K562 (cell line): ENCODE measurements around the gene FLII. TPM values are rescaled to one million over a fixed set of nuclear protein-coding genes. Genes with fewer than 3 reads are reported as not detected.

Experiments
- ATAC-seq: fragments of 200-7000 bp; cut with Tn5 transposase; 3 replicates; pipeline ENCODE4 v1.9.1; 2020; ENCODE audit warnings: moderate library complexity
- BruUV-seq: library from RNA; stranded (reverse); fragments of 400-500 nt; replicated peaks from 2 replicates; lab custom pipeline; 2021; lab: Mats Ljungman, UMichigan
- CTCF ChIA-PET: fragments of 300-600 bp; formaldehyde crosslinking; extraction: SDS; loops from one replicate; lab custom pipeline; 2021; ENCODE audit warnings: low intra/inter-chr PET ratio; lab: Yijun Ruan, JAX
- POLR2A ChIA-PET: fragments of 300-600, 350-650 bp; sonication (Branson Sonifier 250); formaldehyde crosslinking; extraction: SDS; loops from one replicate; lab custom pipeline; 2021; ENCODE audit warnings: antibody characterized with exemption, inconsistent platforms; lab: Yijun Ruan, JAX
- DNase-seq, 4 experiments: peaks; one replicate each; pipeline versions ENCODE4 v3.0.0 to v3.0.0-alpha.2; 2011 to 2018; ENCODE audit warnings: low spot score in 3 of 4, mixed read lengths in 3 of 4; ENCODE audit errors: extremely low read depth in 1 of 4
- FAIRE-seq: peaks from 2 replicates; lab custom pipeline; 2011; peaks lifted over from hg19 to GRCh38; lab: Jason Lieb, UNC
- H2AFZ ChIP-seq: 2 replicates; pipeline ENCODE4 v1.6.0; 2011; ENCODE audit warnings: low read depth, low read length, control low read depth, inconsistent platforms
- H3K27ac ChIP-seq: fragments of 200-600 bp; 3 replicates; pipeline ENCODE4 v1.8.0; 2011; ENCODE audit warnings: low read depth, mild to moderate bottlenecking, control low read depth, inconsistent platforms, low read length, moderate library complexity, mixed read lengths; ENCODE audit errors: extremely low read depth
- H3K27me3 ChIP-seq, 2 experiments: fragments of 300-600 bp in 1 of 2; 2 replicates in 1 of 2; 3 replicates in 1 of 2; pipeline versions ENCODE4 v1.6.0 to v1.8.0; 2011; ENCODE audit warnings: inconsistent platforms in 2 of 2, low read length in 2 of 2, mild to moderate bottlenecking in 1 of 2, mixed read lengths in 1 of 2, moderate library complexity in 1 of 2; ENCODE audit not compliant: control insufficient read depth in 2 of 2, insufficient read depth in 2 of 2
- H3K36me3 ChIP-seq: fragments of 300-600 bp; 3 replicates; pipeline ENCODE4 v1.8.0; 2011; ENCODE audit warnings: mild to moderate bottlenecking, low read length, inconsistent platforms; ENCODE audit not compliant: control insufficient read depth, insufficient read depth
- H3K4me1 ChIP-seq, 2 experiments: fragments of 200-600 bp in 1 of 2; replicated peaks in 1 of 2; 2 replicates in 1 of 2; 3 replicates in 1 of 2; pipeline versions ENCODE4 v1.5.1 to v1.8.0; 2011; ENCODE audit warnings: inconsistent platforms in 2 of 2, low read length in 2 of 2, mild to moderate bottlenecking in 1 of 2, mixed read lengths in 1 of 2, moderate library complexity in 1 of 2; ENCODE audit not compliant: control insufficient read depth in 2 of 2, insufficient read depth in 2 of 2
- H3K4me2 ChIP-seq: 2 replicates; pipeline ENCODE4 v1.6.1; 2011; ENCODE audit warnings: low read length, control low read depth, inconsistent platforms, mixed read lengths; ENCODE audit not compliant: insufficient read depth
- H3K4me3 ChIP-seq: fragments of 200-600 bp; sonication (generic), shearing (Covaris generic); 2 replicates; pipeline ENCODE4 v1.5.1; 2016; ENCODE audit warnings: control low read depth, inconsistent platforms
- H3K79me2 ChIP-seq: fragments of 200-600 bp; 3 replicates; pipeline ENCODE4 v1.8.0; 2011; ENCODE audit warnings: low read length, inconsistent platforms; ENCODE audit not compliant: control insufficient read depth, insufficient read depth
- H3K9ac ChIP-seq, 2 experiments: 2 replicates each; pipeline versions ENCODE4 v1.6.0 to v1.6.1; 2011; ENCODE audit warnings: low read depth in 2 of 2, low read length in 2 of 2, control low read depth in 1 of 2, inconsistent platforms in 1 of 2, mild to moderate bottlenecking in 1 of 2, mixed read lengths in 1 of 2; ENCODE audit not compliant: insufficient read depth in 1 of 2
- H3K9me1 ChIP-seq: one replicate; pipeline ENCODE4 v1.6.0; 2011; ENCODE audit warnings: inconsistent platforms, mild to moderate bottlenecking, low read length, moderate library complexity; ENCODE audit not compliant: control insufficient read depth, insufficient read depth
- H3K9me3 ChIP-seq: replicated peaks from 2 replicates; pipeline ENCODE4 v1.5.1; 2011; ENCODE audit warnings: low read depth, low read length, inconsistent platforms; ENCODE audit not compliant: control insufficient read depth, insufficient read depth
- H4K20me1 ChIP-seq: replicated peaks from 2 replicates; pipeline ENCODE4 v1.6.1; 2011; ENCODE audit warnings: low read length, inconsistent platforms, mixed read lengths; ENCODE audit not compliant: control insufficient read depth, insufficient read depth
- PHF8 ChIP-seq: fragments of 200-600 bp; sonication (generic); IDR thresholded peaks from 2 replicates; pipeline ENCODE4 v1.6.1; 2012; ENCODE audit warnings: mixed run types, mild to moderate bottlenecking, inconsistent platforms, low read length, moderate library complexity, borderline replicate concordance
- RBM14 ChIP-seq: fragments of 200-400 bp; formaldehyde crosslinking; IDR thresholded peaks from 2 replicates; pipeline ENCODE4 v1.6.1; 2018; ENCODE audit warnings: low read depth, mild to moderate bottlenecking, low read length, moderate library complexity, borderline replicate concordance; ENCODE audit not compliant: insufficient read depth
- RFX7 ChIP-seq: fragments of 250-450 bp; sonication (Bioruptor Pico); IDR thresholded peaks from 2 replicates; pipeline ENCODE4 v1.5.1; 2021; ENCODE audit warnings: mild to moderate bottlenecking
- SMAD3 ChIP-seq: fragments of 450-650 bp; formaldehyde crosslinking; conservative IDR thresholded peaks from 2 replicates; pipeline ENCODE4 v1.4.0; 2020; ENCODE audit warnings: mild to moderate bottlenecking
- ZFP36 ChIP-seq: fragments of 150-350 bp; IDR thresholded peaks from 2 replicates; pipeline ENCODE4 v1.6.1; 2018; ENCODE audit warnings: low read length, low read depth; ENCODE audit not compliant: partially characterized antibody
- WGBS: fragments of 100-300 bp; shearing (Covaris generic); methylation state at CpG from one replicate; pipeline ENCODE4 v1.1.6; 2016; ENCODE audit warnings: low coverage, mixed read lengths; ENCODE audit not compliant: insufficient coverage; ENCODE audit errors: missing lambda C conversion rate; 5-methylcytosine and 5-hydroxymethylcytosine counted together
- in situ Hi-C: fragments of 300-500 bp; cut with MboI; formaldehyde crosslinking; loops from 4 replicates; pipeline ENCODE4 v1.15.0; 2018; ENCODE audit warnings: inconsistent platforms, mixed read lengths
- intact Hi-C: fragments of 100-400 bp; cut with micrococcal nuclease; formaldehyde crosslinking; loops from 2 replicates; pipeline ENCODE4 v1.14.2; 2022
- polyA plus RNA-seq, 8 experiments: library from polyadenylated mRNA; depleted of rRNA in 4 of 8; stranded (reverse) in 5 of 8; unstranded in 3 of 8; fragments of >200 nt; fragmentation: Nextera tagmentation in 2 of 8; fragmentation: Illumina TruSeq in 1 of 8; extraction: Ambion mirVana in 2 of 8; extraction: Trizol in 1 of 8; gene quantifications; 2 replicates each; pipeline versions ENCODE4 v1.2.1 to v1.2.3, GENCODE V29; 2011 to 2014; ENCODE audit warnings: inconsistent platforms in 1 of 8, missing spikeins in 1 of 8
- total RNA-seq, 7 experiments: library from RNA; depleted of rRNA in 6 of 7; stranded (reverse); fragments of >200 nt in 6 of 7; fragmentation: Illumina TruSeq in 2 of 7; extraction: Trizol in 2 of 7; gene quantifications; 2 replicates each; pipeline versions ENCODE4 v1.2.1 to v1.2.3, GENCODE V29; 2011 to 2021; ENCODE audit warnings: low replicate concordance in 1 of 7
- TF ChIP-seq, protein P1 (sequence below): fragments of 450-650 bp; IDR thresholded peaks from 2 replicates; pipeline ENCODE4 v1.7.0; 2016; ENCODE audit warnings: borderline replicate concordance
- TF ChIP-seq, protein P2 (sequence below), 2 experiments: IDR thresholded peaks; 2 replicates each; pipeline ENCODE4 v1.6.1; 2011; ENCODE audit warnings: borderline replicate concordance in 1 of 2, control low read depth in 1 of 2, low read depth in 1 of 2, low read length in 1 of 2, mild to moderate bottlenecking in 1 of 2, mixed read lengths in 1 of 2, moderate library complexity in 1 of 2; ENCODE audit not compliant: insufficient read depth in 1 of 2, insufficient read length in 1 of 2, poor library complexity in 1 of 2, severe bottlenecking in 1 of 2; ENCODE audit errors: extremely low read depth in 1 of 2
- TF ChIP-seq, protein P3 (sequence below), 2 experiments: IDR thresholded peaks in 1 of 2; conservative IDR thresholded peaks in 1 of 2; 2 replicates each; pipeline ENCODE4 v1.6.1; 2016; ENCODE audit warnings: low read depth in 2 of 2, mild to moderate bottlenecking in 1 of 2, missing compliant biosample characterization in 1 of 2, missing genetic modification characterization in 1 of 2, moderate library complexity in 1 of 2

The FLII gene
- total and polyA plus RNA-seq, 9 of the 15 experiments (the other 6 are each of a cell fraction or from before 2014, with no cell fraction given), result 11.7 to 126 (median 82.5) TPM

DNA sequence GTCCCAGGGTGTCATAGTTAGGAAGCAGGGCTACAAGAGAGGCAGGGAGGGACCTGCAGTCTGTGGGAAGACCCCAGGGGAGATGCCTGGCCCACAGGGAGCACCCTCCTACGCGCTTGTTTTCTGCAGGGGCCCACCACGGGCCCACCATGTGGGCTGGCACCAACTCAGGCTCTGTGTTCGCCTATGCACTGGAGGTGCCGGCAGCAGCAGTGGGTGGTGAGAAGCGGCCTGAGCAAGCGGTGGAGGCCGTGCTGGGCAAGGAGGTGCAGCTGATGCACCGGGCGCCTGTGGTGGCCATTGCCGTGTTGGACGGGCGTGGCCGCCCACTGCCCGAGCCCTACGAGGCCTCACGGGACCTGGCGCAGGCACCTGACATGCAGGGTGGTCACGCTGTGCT, 18.1 kb downstream of the FLII start:
- 81% methylated on average over 7 of the region's 19 CpGs for WGBS
- Histone ChIP-seq H3K27ac (no peak overlapping the region), H3K9ac (no peak overlapping the region)
- no peak for FAIRE-seq
- TF ChIP-seq ZFP36 (no peak), RFX7 (CRISPR knock-in tag) (no peak), PHF8 (no peak), SMAD3 (no peak), RBM14 (no peak)
- TF ChIP-seq, protein P1, sequence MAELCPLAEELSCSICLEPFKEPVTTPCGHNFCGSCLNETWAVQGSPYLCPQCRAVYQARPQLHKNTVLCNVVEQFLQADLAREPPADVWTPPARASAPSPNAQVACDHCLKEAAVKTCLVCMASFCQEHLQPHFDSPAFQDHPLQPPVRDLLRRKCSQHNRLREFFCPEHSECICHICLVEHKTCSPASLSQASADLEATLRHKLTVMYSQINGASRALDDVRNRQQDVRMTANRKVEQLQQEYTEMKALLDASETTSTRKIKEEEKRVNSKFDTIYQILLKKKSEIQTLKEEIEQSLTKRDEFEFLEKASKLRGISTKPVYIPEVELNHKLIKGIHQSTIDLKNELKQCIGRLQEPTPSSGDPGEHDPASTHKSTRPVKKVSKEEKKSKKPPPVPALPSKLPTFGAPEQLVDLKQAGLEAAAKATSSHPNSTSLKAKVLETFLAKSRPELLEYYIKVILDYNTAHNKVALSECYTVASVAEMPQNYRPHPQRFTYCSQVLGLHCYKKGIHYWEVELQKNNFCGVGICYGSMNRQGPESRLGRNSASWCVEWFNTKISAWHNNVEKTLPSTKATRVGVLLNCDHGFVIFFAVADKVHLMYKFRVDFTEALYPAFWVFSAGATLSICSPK, result no peak
- TF ChIP-seq, protein P2, sequence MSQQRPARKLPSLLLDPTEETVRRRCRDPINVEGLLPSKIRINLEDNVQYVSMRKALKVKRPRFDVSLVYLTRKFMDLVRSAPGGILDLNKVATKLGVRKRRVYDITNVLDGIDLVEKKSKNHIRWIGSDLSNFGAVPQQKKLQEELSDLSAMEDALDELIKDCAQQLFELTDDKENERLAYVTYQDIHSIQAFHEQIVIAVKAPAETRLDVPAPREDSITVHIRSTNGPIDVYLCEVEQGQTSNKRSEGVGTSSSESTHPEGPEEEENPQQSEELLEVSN (IDR thresholded peaks at IDR 0.05; ENCODE audit: borderline replicate concordance in 1 of 2, extremely low read depth in 1 of 2, insufficient read depth in 1 of 2, insufficient read length in 1 of 2, low read depth in 1 of 2, low read length in 1 of 2, poor library complexity in 1 of 2, severe bottlenecking in 1 of 2), result no peak
- TF ChIP-seq, protein P3, sequence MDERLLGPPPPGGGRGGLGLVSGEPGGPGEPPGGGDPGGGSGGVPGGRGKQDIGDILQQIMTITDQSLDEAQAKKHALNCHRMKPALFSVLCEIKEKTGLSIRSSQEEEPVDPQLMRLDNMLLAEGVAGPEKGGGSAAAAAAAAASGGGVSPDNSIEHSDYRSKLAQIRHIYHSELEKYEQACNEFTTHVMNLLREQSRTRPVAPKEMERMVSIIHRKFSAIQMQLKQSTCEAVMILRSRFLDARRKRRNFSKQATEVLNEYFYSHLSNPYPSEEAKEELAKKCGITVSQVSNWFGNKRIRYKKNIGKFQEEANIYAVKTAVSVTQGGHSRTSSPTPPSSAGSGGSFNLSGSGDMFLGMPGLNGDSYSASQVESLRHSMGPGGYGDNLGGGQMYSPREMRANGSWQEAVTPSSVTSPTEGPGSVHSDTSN (CRISPR knock-in tag; IDR thresholded peaks at IDR 0.05; ENCODE audit: low read depth), result no peak
- TF ChIP-seq, protein P3 (tag; conservative IDR thresholded peaks at IDR 0.05; ENCODE audit: low read depth), result no peak
- TF ChIP-seq, all 486 proteins: peak for 0
- in situ Hi-C loops (no loop called here), intact Hi-C loops (no loop called here)
- H3K9me1 ChIP-seq, result no peaks in the 10 kb centered on the region
- peaks cover 0 to 15% of the 10 kb centered on the region in 2 experiments; a peak in 1 of 5 replicates for H3K4me1 ChIP-seq
- H3K4me3 ChIP-seq, result no peak overlapping the region
- no TSS peak for BruUV-seq
- H3K9me3 ChIP-seq, result no peaks in the 10 kb centered on the region
- no peak for ATAC-seq
- H4K20me1 ChIP-seq, result no peaks in the 10 kb centered on the region
- no peak for DNase-seq
- POLR2A ChIA-PET, result no interaction called here
- peaks cover 8% of the 10 kb centered on the region; the same call in 2 of the 3 replicates for H3K36me3 ChIP-seq
- H2AFZ ChIP-seq, result no peak overlapping the region
- no peaks in the 10 kb centered on the region for H3K79me2 ChIP-seq
- H3K27me3 ChIP-seq, result no peaks in the 10 kb centered on the region
- CTCF ChIA-PET, result no interaction called here
- no peak overlapping the region for H3K4me2 ChIP-seq
